ENCODE data around the gene P2RX2.

P2RX2 gene

DNA sequence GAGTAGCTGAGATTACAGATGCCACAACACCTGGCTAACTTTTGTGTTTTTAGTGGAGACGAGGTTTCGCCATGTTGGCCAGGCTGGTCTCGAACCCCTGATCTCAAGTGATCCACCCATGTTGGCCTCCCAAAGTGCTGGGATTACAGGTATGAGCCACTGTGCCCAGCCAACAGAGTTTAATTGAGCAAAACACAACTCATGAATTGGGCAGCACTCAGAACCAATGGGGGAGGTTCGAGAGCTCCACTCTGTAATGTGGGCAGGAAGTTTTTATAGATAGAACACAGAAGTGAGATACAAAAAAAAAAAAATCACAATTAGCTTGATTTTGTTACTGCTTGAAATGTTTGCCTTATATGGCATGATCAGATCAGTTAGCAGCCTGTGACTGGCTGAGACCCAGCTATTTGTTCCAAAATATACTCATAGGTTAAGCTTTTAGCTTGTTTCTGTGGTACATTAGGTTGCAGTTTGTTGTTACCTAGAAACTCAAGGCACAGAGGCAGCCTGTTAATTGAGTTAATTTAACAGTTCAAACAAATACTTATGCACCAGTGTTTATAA lies 1.4 kb upstream of the P2RX2 start:
- TF ChIP-seq POU2F2 (IDR thresholded peaks at IDR 0.05; ENCODE audit: low read depth, low read length) (no peak), SPI1 (IDR thresholded peaks at IDR 0.05; ENCODE audit: low read depth, low read length) (no peak), PAX5 (IDR thresholded peaks at IDR 0.05; ENCODE audit: insufficient read depth, low read length, severe bottlenecking) (no peak), POLR2A (IDR thresholded peaks at IDR 0.05; ENCODE audit: low read depth, low read length) (no peak), TAF1 (IDR thresholded peaks at IDR 0.05; ENCODE audit: low read depth, low read length) (no peak), POLR2AphosphoS5 (IDR thresholded peaks at IDR 0.05; ENCODE audit: low read depth, low read length) (no peak)
- no peak for FAIRE-seq
- DNase-seq (ENCODE audit: insufficient read length, low spot score) = no peak

DNA sequence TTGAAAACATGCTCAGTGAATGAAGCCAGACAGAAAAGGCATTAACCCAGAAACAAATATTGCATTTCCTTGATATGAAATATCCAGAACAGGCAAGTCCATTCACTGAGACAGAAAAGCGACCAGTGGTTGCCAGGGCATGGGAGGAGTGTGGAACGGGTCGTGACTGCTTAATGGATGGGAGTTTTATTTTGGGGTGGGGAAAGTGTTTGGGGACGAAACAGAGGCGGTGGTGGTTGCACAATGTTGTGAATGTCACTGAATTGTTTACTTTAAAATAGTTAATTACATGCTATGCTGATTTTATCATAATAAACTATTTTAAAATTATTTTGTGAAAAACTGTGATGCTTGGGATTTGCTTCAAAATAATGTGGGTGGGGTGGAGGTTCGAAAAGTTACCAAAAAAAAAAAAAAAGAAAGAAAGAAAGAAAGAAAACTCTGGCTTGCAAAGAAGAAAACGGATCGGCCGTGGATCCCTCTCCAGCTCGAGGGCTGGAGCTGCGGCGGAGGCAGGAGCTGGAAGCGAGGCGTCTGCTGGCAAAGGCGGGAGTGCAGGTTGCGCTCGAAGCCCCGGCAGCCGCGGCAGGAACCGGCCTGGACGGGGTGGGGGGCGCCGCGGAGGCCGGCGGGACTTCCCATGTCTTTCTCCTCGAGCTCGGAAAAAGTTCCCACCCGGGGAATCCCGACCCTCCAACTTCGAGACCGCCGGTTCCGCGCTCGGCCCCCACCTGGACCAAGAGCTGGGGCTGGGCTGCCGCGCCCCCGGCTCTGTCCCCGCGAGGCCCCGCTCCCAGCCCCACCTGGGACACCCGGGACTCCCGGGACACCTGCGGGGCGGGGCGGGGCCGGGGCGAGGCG lies 524 bp upstream of the P2RX2 start:
- no peak for TF ChIP-seq POLR2AphosphoS5 (IDR thresholded peaks at IDR 0.05; ENCODE audit: low read depth, low read length)
- TF ChIP-seq PAX5 (IDR thresholded peaks at IDR 0.05; ENCODE audit: insufficient read depth, low read length, severe bottlenecking) = no peak
- no peak for TF ChIP-seq POU2F2 (IDR thresholded peaks at IDR 0.05; ENCODE audit: low read depth, low read length)
- TF ChIP-seq POLR2A (IDR thresholded peaks at IDR 0.05; ENCODE audit: low read depth, low read length) = no peak
- no peak for TF ChIP-seq TAF1 (IDR thresholded peaks at IDR 0.05; ENCODE audit: low read depth, low read length)
- no peak for TF ChIP-seq SPI1 (IDR thresholded peaks at IDR 0.05; ENCODE audit: low read depth, low read length)
- DNase-seq (ENCODE audit: insufficient read length, low spot score) = no peak
- no peak for FAIRE-seq

- DNase-seq (ENCODE audit: insufficient read length, low spot score) (no peak), FAIRE-seq (no peak)
- TF ChIP-seq POLR2A (IDR thresholded peaks at IDR 0.05; ENCODE audit: low read depth, low read length) = no peak
- TF ChIP-seq TAF1 (IDR thresholded peaks at IDR 0.05; ENCODE audit: low read depth, low read length) = no peak
- no peak for TF ChIP-seq SPI1 (IDR thresholded peaks at IDR 0.05; ENCODE audit: low read depth, low read length)
- no peak for TF ChIP-seq PAX5 (IDR thresholded peaks at IDR 0.05; ENCODE audit: insufficient read depth, low read length, severe bottlenecking)
- TF ChIP-seq POLR2AphosphoS5 (IDR thresholded peaks at IDR 0.05; ENCODE audit: low read depth, low read length) = no peak
- no peak for TF ChIP-seq POU2F2 (IDR thresholded peaks at IDR 0.05; ENCODE audit: low read depth, low read length)
Observed at GRCh38 chr12:132619071-132619385, 452 bp downstream of the P2RX2 start.

GRCh38 chr12:132619386-132620112 lies 973 bp downstream of the P2RX2 start:
- TF ChIP-seq POLR2A (IDR thresholded peaks at IDR 0.05; ENCODE audit: low read depth, low read length) (no peak), TAF1 (IDR thresholded peaks at IDR 0.05; ENCODE audit: low read depth, low read length) (no peak), PAX5 (IDR thresholded peaks at IDR 0.05; ENCODE audit: insufficient read depth, low read length, severe bottlenecking) (no peak), SPI1 (IDR thresholded peaks at IDR 0.05; ENCODE audit: low read depth, low read length) (no peak), POU2F2 (IDR thresholded peaks at IDR 0.05; ENCODE audit: low read depth, low read length) (no peak), POLR2AphosphoS5 (IDR thresholded peaks at IDR 0.05; ENCODE audit: low read depth, low read length) (no peak)
- DNase-seq (ENCODE audit: insufficient read length, low spot score) = no peak
- FAIRE-seq = no peak

DNA sequence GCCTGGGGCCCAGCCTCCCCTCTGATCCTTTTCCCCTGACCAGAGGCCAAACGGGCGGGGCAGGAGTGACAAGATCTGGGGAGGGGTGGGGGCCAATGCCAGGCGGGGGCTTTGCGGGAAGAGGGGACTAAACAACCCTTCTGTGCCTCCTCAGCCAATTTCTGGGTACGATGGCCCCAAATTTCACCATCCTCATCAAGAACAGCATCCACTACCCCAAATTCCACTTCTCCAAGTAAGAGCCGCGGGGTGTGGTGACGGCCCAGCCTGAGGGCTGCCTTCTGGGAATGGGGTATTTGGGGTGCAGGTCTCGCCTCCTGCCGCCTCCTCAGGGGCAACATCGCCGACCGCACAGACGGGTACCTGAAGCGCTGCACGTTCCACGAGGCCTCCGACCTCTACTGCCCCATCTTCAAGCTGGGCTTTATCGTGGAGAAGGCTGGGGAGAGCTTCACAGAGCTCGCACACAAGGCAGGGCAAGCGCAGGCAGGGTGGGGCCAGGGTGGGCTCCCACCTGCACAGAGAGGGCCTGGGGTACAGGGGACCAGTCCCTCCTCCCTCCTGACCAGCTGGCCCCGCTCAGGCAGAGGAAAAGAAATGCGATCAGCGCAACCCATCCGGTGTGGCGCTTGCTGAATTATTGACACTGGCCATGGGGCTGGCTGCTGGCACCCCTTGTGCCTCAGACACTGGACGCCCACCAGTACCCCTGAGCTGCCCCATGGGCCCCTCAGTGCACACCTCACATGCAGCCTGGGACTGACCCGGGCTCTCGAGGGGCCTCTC lies 1.7 kb downstream of the P2RX2 start:
- DNase-seq (ENCODE audit: insufficient read length, low spot score) (no peak), FAIRE-seq (no peak)
- no peak for TF ChIP-seq TAF1 (IDR thresholded peaks at IDR 0.05; ENCODE audit: low read depth, low read length)
- TF ChIP-seq SPI1 (IDR thresholded peaks at IDR 0.05; ENCODE audit: low read depth, low read length) = no peak
- no peak for TF ChIP-seq POLR2AphosphoS5 (IDR thresholded peaks at IDR 0.05; ENCODE audit: low read depth, low read length)
- TF ChIP-seq POLR2A (IDR thresholded peaks at IDR 0.05; ENCODE audit: low read depth, low read length) = no peak
- no peak for TF ChIP-seq POU2F2 (IDR thresholded peaks at IDR 0.05; ENCODE audit: low read depth, low read length)
- no peak for TF ChIP-seq PAX5 (IDR thresholded peaks at IDR 0.05; ENCODE audit: insufficient read depth, low read length, severe bottlenecking)

DNA sequence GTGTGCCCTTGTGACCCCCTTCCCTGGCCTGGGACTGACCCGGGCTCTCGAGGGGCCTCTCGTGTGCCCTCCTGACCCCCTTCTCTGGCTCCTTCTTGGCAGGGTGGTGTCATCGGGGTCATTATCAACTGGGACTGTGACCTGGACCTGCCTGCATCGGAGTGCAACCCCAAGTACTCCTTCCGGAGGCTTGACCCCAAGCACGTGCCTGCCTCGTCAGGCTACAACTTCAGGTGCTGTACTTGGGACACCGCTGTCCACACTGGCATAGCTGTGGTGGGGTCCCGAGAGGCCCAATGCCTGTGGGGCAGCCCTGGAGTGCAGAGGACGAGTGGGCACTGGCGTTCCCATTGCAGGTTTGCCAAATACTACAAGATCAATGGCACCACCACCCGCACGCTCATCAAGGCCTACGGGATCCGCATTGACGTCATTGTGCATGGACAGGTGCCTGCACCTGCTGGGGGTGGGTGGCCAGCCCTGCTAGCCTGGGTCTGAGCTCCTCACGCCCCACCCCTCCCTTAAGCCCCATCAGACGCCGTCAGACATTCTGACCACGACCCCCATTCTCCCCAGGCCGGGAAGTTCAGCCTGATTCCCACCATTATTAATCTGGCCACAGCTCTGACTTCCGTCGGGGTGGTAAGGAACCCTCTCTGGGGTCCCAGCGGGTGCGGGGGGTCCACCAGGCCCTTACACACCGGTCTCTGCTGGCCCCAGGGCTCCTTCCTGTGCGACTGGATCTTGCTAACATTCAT lies 2.5 kb downstream of the P2RX2 start:
- DNase-seq (ENCODE audit: insufficient read length, low spot score) (no peak), FAIRE-seq (no peak)
- TF ChIP-seq PAX5 (IDR thresholded peaks at IDR 0.05; ENCODE audit: insufficient read depth, low read length, severe bottlenecking) (no peak), POU2F2 (IDR thresholded peaks at IDR 0.05; ENCODE audit: low read depth, low read length) (0 out of 2 replicates have a peak, but pooled peaks have one; percentile 26), POLR2AphosphoS5 (IDR thresholded peaks at IDR 0.05; ENCODE audit: low read depth, low read length) (no peak), SPI1 (IDR thresholded peaks at IDR 0.05; ENCODE audit: low read depth, low read length) (no peak)

GRCh38 chr12:132621657-132622435 lies 3.3 kb downstream of the P2RX2 start:
- FAIRE-seq = no peak
- no peak for DNase-seq (ENCODE audit: insufficient read length, low spot score)
- TF ChIP-seq SPI1 (IDR thresholded peaks at IDR 0.05; ENCODE audit: low read depth, low read length) (no peak), TAF1 (IDR thresholded peaks at IDR 0.05; ENCODE audit: low read depth, low read length) (no peak), POLR2AphosphoS5 (IDR thresholded peaks at IDR 0.05; ENCODE audit: low read depth, low read length) (no peak), PAX5 (IDR thresholded peaks at IDR 0.05; ENCODE audit: insufficient read depth, low read length, severe bottlenecking) (no peak), POLR2A (IDR thresholded peaks at IDR 0.05; ENCODE audit: low read depth, low read length) (no peak), POU2F2 (IDR thresholded peaks at IDR 0.05; ENCODE audit: low read depth, low read length) (no peak)

Data from GM12891 (cell line).